HEK293T (cell line): ENCODE measurements around the gene SNU13.

Source experiments
- ARNT ChIP-seq: fragments of 450-650 bp; IDR thresholded peaks from 2 replicates; pipeline ENCODE4 v1.6.1; 2017; ENCODE audit warnings: mild to moderate bottlenecking
- FOXK2 ChIP-seq: fragments of 450-650 bp; IDR thresholded peaks from 2 replicates; pipeline ENCODE4 v1.6.1; 2016; ENCODE audit warnings: mild to moderate bottlenecking
- L3MBTL2 ChIP-seq: fragments of 450-650 bp; conservative IDR thresholded peaks from 2 replicates; pipeline ENCODE4 v1.6.1; 2016; ENCODE audit warnings: mild to moderate bottlenecking
- SP1 ChIP-seq: fragments of 450-650 bp; IDR thresholded peaks from 2 replicates; pipeline ENCODE4 v1.6.1; 2017

DNA sequence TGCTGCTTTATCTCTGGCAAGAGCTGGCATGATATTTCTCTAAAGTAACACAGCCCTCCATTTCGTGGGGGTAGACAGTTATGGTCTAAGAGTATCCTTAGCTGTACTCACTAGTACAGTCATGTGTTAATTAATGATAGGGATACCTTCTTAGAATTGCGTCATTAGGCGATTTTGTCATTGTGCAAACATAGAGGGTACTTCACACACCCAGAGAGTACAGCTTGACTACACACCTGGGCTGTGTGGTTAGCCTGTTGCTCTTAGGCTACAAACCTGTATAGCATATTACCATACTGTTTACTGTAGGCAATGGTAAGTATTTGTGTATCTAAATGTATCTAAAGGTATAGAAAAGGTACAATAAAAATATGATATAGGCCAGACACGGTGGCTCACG, 50.5 kb downstream of the SNU13 start:
- TF ChIP-seq FOXK2: no peak
- no peak for TF ChIP-seq L3MBTL2
- TF ChIP-seq SP1: no peak
- TF ChIP-seq ARNT: no peak
